Osteocyte (in vitro differentiated cells): ENCODE measurements around the gene TELO2. TPM values are rescaled to one million over a fixed set of nuclear protein-coding genes. Genes with fewer than 3 reads are reported as not detected.

ENCODE experiments used
- DNase-seq: peaks from one replicate; pipeline ENCODE4 v3.0.0; 2021; ENCODE audit warnings: mixed read lengths; ENCODE audit not compliant: unreplicated experiment; ENCODE audit errors: extremely low spot score
- H3K27ac Mint-ChIP-seq: one replicate; pipeline ENCODE4 v1.8.0; 2021; ENCODE audit warnings: mild to moderate bottlenecking, mixed read lengths; ENCODE audit not compliant: unreplicated experiment
- H3K27me3 Mint-ChIP-seq: one replicate; pipeline ENCODE4 v1.8.0; 2021; ENCODE audit warnings: mixed read lengths; ENCODE audit not compliant: unreplicated experiment
- H3K36me3 Mint-ChIP-seq: one replicate; pipeline ENCODE4 v1.8.0; 2021; ENCODE audit warnings: mixed read lengths; ENCODE audit not compliant: unreplicated experiment
- H3K4me1 Mint-ChIP-seq: one replicate; pipeline ENCODE4 v1.8.0; 2021; ENCODE audit warnings: mixed read lengths; ENCODE audit not compliant: unreplicated experiment
- H3K4me3 Mint-ChIP-seq: one replicate; pipeline ENCODE4 v1.8.0; 2021; ENCODE audit warnings: mild to moderate bottlenecking, moderate library complexity, mixed read lengths; ENCODE audit not compliant: unreplicated experiment
- H3K9me3 Mint-ChIP-seq: one replicate; pipeline ENCODE4 v1.8.0; 2021; ENCODE audit warnings: mixed read lengths; ENCODE audit not compliant: unreplicated experiment
- total RNA-seq: library from RNA; stranded (reverse); gene quantifications from 2 replicates; pipeline ENCODE4 v1.2.1, GENCODE V29; 2021
- TF ChIP-seq, protein P1 (sequence below): fragments of 200-600 bp; sonication (generic); IDR thresholded peaks from 2 replicates; pipeline ENCODE4 v1.5.0; 2021; ENCODE audit warnings: antibody characterized with exemption, mild to moderate bottlenecking, moderate library complexity

The TELO2 gene
- total RNA-seq, 1 donor from 2014 or later: 37.8 TPM

DNA sequence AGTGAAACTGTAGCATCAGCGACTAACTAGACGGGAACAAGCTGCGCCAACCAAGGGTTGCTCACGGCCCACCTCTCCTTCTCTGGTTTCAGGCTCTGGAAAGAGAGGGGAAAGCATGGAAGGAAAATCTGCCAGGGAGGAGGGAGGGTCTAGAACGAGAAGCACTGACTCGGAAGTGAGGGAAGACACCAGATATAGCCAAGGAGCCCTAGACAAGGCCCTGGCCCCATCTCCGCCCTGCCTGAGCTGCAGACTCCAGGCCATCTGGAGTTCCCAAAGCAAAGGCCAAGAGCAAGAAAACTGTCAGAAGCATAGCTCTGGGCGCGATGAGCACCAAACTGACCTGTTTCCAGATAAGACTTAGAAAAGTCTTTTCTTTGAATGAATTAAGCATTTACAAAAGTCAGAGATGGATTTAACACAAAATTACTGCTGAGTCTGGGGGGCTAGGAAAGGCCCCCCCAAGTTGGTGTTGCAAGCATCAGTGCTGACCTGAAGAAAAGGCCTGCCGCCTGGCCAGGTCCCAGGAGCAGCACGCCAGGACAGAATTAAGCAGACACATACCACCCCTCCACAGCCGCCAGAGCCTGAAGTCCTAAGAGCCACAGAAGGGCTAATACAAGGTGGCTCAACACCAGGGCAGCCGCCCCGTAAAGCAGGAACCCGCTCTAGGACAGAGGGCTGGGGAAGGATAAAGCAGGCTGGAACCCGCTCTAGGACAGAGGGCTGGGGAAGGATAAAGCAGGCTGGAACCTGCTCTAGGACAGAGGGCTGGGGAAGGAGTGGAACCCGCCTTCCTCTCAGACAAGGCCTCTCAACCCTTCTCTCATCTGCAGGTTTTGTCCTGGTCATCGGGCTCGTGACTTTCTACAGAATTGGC lies 61.0 kb downstream of the TELO2 start:
- H3K4me1 Mint-ChIP-seq: peaks cover 6% of the 10 kb centered on the region
- no peak for DNase-seq
- no peaks in the 10 kb centered on the region for H3K9me3 Mint-ChIP-seq
- H3K27ac Mint-ChIP-seq: peak overlapping the region; percentile 40
- H3K36me3 Mint-ChIP-seq: peaks cover 32% of the 10 kb centered on the region
- TF ChIP-seq, protein P1, sequence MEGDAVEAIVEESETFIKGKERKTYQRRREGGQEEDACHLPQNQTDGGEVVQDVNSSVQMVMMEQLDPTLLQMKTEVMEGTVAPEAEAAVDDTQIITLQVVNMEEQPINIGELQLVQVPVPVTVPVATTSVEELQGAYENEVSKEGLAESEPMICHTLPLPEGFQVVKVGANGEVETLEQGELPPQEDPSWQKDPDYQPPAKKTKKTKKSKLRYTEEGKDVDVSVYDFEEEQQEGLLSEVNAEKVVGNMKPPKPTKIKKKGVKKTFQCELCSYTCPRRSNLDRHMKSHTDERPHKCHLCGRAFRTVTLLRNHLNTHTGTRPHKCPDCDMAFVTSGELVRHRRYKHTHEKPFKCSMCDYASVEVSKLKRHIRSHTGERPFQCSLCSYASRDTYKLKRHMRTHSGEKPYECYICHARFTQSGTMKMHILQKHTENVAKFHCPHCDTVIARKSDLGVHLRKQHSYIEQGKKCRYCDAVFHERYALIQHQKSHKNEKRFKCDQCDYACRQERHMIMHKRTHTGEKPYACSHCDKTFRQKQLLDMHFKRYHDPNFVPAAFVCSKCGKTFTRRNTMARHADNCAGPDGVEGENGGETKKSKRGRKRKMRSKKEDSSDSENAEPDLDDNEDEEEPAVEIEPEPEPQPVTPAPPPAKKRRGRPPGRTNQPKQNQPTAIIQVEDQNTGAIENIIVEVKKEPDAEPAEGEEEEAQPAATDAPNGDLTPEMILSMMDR: no peak
- H3K4me3 Mint-ChIP-seq: no peak overlapping the region
- no peaks in the 10 kb centered on the region for H3K27me3 Mint-ChIP-seq

DNA sequence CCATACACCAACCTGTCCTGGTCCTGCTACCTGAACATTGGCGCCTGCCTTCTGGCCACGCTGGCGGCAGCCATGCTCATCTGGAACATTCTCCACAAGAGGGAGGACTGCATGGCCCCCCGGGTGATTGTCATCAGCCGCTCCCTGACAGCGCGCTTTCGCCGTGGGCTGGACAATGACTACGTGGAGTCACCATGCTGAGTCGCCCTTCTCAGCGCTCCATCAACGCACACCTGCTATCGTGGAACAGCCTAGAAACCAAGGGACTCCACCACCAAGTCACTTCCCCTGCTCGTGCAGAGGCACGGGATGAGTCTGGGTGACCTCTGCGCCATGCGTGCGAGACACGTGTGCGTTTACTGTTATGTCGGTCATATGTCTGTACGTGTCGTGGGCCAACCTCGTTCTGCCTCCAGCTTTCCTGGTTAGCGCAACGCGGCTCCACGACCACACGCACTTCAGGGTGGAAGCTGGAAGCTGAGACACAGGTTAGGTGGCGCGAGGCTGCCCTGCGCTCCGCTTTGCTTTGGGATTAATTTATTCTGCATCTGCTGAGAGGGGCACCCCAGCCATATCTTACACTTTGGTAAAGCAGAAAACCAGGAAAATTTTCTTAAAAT lies 61.8 kb downstream of the TELO2 start:
- Mint-ChIP-seq H3K36me3 (peaks cover 34% of the 10 kb centered on the region), H3K4me3 (no peak overlapping the region), H3K4me1 (no peaks in the 10 kb centered on the region), H3K27ac (no peak overlapping the region), H3K27me3 (no peaks in the 10 kb centered on the region), H3K9me3 (no peaks in the 10 kb centered on the region)
- TF ChIP-seq, protein P1: no peak
- no peak for DNase-seq

DNA sequence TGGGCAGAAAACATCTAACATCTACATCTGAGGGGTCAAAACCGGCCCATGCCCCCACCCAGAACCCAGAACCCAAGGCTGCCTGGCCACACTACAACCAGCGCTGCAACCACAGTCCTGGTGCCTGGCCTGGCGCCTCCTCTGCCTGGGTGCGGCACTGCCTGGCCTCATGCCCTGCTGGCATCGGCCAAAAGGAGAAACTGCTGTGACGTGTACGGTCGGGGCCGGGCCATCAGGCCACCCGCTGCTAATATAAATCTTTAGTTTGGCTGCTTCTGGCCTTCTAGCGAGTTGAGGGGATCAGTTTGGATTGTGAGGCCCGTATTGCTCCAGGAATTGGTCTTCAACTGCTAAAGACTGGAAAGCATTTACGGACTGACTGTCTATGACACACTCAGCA lies 63.1 kb downstream of the TELO2 start:
- DNase-seq: no peak
- H3K4me3 Mint-ChIP-seq: no peak overlapping the region
- TF ChIP-seq, protein P1: no peak
- H3K27me3 Mint-ChIP-seq: no peaks in the 10 kb centered on the region
- peaks cover 30% of the 10 kb centered on the region for H3K36me3 Mint-ChIP-seq
- H3K4me1 Mint-ChIP-seq: no peaks in the 10 kb centered on the region
- no peaks in the 10 kb centered on the region for H3K9me3 Mint-ChIP-seq
- H3K27ac Mint-ChIP-seq: no peak overlapping the region

DNA sequence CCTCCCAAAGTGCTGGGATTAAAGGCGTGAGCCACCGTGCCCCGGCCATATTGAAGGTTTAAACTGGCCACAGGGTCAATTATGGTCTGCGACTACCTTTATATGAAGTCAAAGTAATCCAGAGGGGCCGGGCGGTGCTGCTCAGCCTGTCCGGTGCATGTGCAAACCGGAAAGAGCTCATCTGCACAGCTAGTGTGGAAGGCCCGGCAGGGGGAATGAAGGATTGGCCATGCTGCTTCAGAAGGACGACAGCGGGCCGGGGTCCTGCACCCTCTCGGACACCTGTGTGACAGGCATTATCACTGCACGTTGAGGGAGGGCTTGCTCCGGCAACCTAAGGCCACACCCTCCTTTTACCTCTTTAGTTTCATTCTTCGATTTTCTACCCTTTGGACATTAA lies 63.9 kb downstream of the TELO2 start:
- Mint-ChIP-seq H3K36me3 (peaks cover 37% of the 10 kb centered on the region), H3K27ac (no peak overlapping the region), H3K27me3 (no peaks in the 10 kb centered on the region), H3K9me3 (no peaks in the 10 kb centered on the region), H3K4me1 (no peaks in the 10 kb centered on the region), H3K4me3 (no peak overlapping the region)
- DNase-seq: no peak
- TF ChIP-seq, protein P1: no peak

DNA sequence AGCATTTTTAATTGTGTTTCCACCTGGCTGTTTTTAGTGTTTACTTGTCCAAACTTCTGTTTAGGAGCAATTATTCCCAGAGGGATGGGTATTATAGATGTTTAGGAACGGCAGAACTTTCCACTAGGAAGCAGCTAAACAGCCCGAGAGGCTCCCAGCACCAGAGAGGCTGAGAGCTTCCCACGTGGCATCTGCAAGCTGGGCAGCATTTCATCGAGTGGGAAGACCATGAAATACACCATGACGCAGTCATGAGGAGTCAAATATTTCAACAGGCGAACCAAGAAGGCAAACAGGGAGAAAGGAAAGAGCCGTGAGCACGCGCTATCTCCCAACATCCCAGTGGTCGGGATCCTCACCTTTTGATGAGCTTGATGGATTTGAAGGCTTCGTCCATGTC lies 64.4 kb downstream of the TELO2 start:
- Mint-ChIP-seq H3K9me3 (no peaks in the 10 kb centered on the region), H3K27me3 (no peaks in the 10 kb centered on the region), H3K27ac (no peak overlapping the region), H3K36me3 (peaks cover 34% of the 10 kb centered on the region), H3K4me1 (no peaks in the 10 kb centered on the region), H3K4me3 (no peak overlapping the region)
- no peak for DNase-seq
- TF ChIP-seq, protein P1: no peak
